Stimulated activated CD4-positive, alpha-beta T cell treated with anti-CD3 and anti-CD28 coated beads, Interleukin-15, amount 100 ng/mL, for 1 hour (primary cell): ENCODE measurements around the gene FN3KRP.

Source experiments
- DNase-seq, 2 donors: peaks; one replicate each; pipeline ENCODE4 v3.0.0-alpha.2; 2020; ENCODE audit warnings: low read depth in 1 of 2, low spot score in 1 of 2

FN3KRP gene, protein sequence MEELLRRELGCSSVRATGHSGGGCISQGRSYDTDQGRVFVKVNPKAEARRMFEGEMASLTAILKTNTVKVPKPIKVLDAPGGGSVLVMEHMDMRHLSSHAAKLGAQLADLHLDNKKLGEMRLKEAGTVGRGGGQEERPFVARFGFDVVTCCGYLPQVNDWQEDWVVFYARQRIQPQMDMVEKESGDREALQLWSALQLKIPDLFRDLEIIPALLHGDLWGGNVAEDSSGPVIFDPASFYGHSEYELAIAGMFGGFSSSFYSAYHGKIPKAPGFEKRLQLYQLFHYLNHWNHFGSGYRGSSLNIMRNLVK

GRCh38 chr17:82716203-82717010 is at the start of gene FN3KRP:
Gene FN3KRP (plus strand): TSS chr17:82716706. CDS start chr17:82716756, 50 bp downstream.
- peak; percentile 71 to 90 for DNase-seq

DNA sequence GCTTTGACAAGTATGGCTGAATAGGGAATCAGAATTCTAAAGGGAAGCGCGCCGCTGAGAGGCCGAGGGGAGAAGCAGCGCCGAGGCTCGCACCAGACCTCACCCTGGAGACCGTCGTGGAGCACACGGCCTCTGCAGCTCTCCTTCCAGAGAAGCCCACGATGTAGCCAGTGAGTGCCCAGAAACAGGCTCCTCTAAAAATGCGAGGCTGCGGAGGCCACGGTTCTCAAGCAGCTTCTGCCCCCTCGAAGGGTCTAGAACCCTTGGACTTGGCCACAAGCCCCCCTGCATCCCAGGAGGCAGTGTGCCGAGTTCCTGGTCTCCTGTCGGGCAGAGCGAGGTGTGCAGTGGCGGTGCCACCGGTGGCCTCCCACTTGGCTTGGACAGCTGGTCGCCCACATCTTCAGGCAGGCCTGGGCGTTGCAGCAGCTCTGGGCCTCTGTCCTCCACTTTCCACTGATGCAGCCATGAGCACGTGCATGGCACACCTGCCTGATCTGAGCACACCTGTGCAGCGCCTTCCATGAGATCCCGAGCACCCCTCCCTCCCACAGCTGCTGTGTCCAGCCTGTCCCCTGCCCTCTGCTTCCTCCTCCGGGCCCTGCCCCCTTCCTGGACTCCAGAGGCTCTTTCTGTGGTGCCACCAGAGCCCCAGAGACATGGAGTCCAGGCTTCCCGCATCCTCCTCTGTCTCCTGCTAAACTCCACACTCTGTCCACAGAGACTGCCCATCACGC is 49.4 kb upstream of the FN3KRP start:
- no peak for DNase-seq

DNA sequence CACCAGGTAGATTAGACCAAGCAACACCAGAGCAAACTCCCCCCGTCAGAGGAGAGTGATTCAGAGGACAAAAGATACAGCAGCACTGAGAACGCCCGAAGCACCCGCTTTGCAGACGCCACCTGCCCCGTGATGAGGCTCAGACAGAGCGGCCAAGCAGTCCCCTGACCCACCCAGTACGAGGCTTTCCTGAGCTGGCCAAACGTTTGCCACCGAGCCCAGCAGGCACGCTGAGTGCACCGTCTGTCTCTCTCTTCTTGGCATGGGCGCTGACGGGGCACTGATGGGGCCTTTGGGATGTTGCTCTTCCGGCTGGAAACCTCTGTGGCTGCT is 48.9 kb upstream of the FN3KRP start:
- no peak for DNase-seq

GRCh38 chr17:82668024-82668630 is 48.4 kb upstream of the FN3KRP start:
- no peak for DNase-seq

DNA sequence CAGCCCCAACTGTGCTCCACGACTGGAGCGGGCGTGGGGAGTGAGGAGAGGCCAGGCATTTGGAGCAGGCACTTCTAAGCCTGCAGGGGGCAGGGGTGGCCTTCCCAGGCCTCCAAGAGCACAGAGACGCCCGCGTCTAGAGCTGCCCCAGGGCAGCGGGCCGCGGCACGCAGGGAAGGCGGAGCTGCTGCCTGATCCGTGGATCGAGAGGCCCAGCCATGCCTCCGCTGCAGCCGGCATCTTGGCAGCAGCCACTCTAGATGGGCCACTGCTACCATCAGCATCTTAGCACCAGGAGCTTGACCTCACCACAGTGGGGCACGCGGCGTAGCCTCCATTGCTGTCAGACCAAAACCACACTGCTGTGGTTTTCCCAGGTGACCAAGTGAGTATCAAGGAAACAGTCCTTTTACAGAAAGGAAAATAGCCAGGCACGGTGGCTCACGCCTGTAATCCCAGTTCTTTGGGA is 47.8 kb upstream of the FN3KRP start:
- DNase-seq: no peak

GRCh38 chr17:82670661-82671450 is 45.6 kb upstream of the FN3KRP start:
- DNase-seq: no peak

DNA sequence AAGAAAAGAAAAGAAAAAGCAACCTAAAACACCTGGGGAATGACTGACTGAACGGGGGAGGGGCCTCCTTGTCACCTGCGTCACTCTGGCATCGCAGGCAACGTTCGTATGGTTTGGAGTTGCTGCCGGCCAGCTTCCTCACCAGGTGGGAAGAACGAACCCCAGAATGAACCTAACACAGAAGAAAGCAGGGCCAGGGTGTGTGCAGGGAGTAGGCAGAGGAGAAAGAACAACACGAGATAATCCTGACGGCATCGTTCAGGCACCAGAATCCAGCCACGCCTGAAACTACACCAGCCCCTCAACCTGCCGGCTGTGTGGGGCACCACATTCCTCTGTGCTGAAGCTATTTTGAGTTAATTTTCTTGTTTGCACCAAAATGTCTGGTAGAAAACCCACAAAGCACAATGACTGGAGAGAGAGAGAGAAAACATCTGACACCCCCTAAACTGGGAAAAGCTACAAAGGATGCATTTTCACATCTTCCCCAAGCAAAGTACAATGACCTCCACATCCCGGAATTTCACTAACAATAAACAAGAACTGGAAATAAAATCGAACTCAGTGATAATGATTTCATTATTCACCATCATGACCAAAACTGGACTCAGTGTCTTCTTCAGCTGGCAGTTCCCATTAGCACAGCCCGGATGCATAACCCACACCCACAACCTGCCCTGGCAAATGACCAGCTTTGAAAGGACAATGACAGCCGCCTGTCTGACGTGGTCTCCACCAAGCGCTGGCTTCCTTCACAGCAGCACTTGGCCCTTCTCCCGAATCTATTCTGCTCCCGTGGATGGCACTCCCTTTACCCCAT is 41.6 kb upstream of the FN3KRP start:
- DNase-seq: no peak

- no peak for DNase-seq
Observed at GRCh38 chr17:82675476-82676245, 40.8 kb upstream of the FN3KRP start.

- no peak for DNase-seq
Observed at GRCh38 chr17:82677353-82677925, 39.1 kb upstream of the FN3KRP start.

GRCh38 chr17:82678265-82678891 is 38.1 kb upstream of the FN3KRP start:
- DNase-seq: no peak

GRCh38 chr17:82679586-82680465 is 36.7 kb upstream of the FN3KRP start:
- DNase-seq: no peak

DNA sequence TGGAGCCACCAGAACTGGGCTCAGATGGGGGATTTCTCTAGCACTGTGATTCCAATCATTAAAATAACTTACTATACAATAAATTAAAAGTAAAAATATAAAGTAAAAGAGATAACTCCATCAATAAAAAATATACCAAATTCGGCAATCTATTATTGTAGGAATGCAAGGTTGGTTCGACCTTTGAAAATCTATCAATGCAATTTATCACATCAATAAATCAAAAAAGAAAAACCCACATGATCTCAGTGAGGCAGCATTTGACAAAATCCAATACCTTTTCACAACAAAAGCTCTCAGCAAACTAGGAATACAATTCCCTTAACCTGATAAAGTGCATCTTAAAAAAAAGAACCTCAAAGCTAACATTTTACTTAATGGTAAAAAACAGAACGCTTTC is 35.0 kb upstream of the FN3KRP start:
- DNase-seq: no peak

DNA sequence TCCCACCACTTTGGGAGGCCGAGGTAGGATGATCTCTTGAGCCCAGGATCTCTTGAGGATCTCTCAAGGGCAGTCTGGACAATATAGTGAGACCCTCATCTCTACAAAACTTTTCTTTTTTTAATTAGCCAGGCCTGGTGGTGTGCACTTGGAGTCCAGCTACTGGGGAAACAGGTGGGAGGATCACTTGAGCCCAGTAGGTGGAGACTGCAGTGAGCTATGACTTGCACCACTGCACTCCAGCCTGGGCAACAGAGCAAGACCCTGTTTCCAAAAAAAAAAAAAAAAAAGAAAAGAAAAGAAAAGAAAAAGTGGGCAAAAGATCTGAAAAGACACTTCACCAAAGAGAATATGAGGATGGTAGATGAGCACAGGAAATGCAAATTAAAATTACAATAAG is 33.0 kb upstream of the FN3KRP start:
- no peak for DNase-seq

GRCh38 chr17:82684228-82684841 is 32.2 kb upstream of the FN3KRP start:
- DNase-seq: no peak

- no peak for DNase-seq
Observed at GRCh38 chr17:82685291-82685690, 31.2 kb upstream of the FN3KRP start.

DNA sequence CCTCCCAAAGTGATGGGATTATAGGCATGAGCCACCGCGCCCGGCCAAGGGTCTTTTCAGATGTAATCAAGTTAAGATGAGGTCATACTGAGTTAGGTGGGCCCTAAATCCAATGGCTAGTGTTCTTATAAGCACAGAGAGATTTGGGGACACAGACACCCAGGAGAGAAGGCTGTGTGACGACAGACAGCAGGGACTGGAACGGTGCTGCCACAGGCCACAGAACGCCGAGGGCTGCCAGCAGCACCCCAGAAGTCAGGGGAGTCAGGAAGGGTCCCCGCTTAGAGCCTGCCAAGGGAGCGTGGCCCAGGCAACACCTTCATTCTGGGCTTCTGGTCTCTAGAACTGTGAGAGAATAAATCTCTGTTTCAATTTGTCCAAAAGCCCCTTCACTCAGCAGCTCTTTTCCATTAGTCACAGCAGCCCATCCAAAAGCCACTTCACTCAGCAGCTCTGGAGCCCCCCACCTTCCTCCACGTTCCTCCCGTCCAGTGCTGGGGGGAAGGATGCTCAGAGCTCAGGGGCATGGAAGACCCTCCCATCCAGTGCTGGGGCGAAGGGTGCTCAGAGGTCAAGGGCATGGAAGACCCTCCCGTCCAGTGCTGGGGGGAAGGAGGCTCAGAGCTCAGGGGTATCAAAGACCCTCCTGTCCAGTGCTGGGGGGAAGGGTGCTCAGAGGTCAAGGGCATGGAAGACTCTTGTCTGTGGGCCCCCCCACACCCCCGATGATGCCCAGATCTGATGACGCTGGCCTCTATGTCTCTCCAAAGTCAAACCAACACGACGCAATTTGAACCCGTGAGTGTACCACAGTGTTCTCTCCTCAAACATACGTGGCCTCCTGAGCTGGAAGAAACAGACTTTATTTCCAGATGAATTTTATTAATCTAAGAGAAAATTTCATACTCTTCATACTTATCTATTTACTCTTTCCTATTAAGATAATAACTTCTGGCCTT is 29.9 kb upstream of the FN3KRP start:
- DNase-seq: no peak
